MM.1S (cell line): ENCODE data around the gene ACER1.
"Not testable (repeated sequence)": the region's sequence is repeated elsewhere in the genome, so short reads cannot be mapped to it uniquely, and the experiment has no call there.

Experiments
- DNase-seq: peaks from one replicate; pipeline ENCODE4 v3.0.0-alpha.2; 2015
- H2AFZ ChIP-seq: fragments of 300-600 bp; sonication (generic); 2 replicates; pipeline ENCODE4 v1.6.0; 2016; ENCODE audit warnings: antibody characterized with exemption, low read length
- H3F3A ChIP-seq: fragments of 300-600 bp; sonication (generic); 2 replicates; pipeline ENCODE4 v1.6.1; 2016; ENCODE audit warnings: mild to moderate bottlenecking, antibody characterized with exemption, low read length, moderate library complexity, mixed read lengths; ENCODE audit not compliant: insufficient read depth
- H3K27ac ChIP-seq: fragments of 300-600 bp; sonication (generic); 2 replicates; pipeline ENCODE4 v1.5.1; 2016; ENCODE audit warnings: mild to moderate bottlenecking, low read length
- H3K27me3 ChIP-seq: fragments of 300-600 bp; sonication (generic); replicated peaks from 2 replicates; pipeline ENCODE4 v1.6.0; 2016; ENCODE audit warnings: low read length; ENCODE audit not compliant: insufficient read depth
- H3K36me3 ChIP-seq: fragments of 300-600 bp; sonication (generic); replicated peaks from 2 replicates; pipeline ENCODE4 v1.6.1; 2016; ENCODE audit warnings: mild to moderate bottlenecking, low read length, mixed read lengths; ENCODE audit not compliant: insufficient read depth
- H3K4me1 ChIP-seq: fragments of 300-600 bp; sonication (generic); 2 replicates; pipeline ENCODE4 v1.6.1; 2016; ENCODE audit warnings: low read length, mixed read lengths
- H3K4me2 ChIP-seq: fragments of 300-600 bp; sonication (generic); 2 replicates; pipeline ENCODE4 v1.6.0; 2016; ENCODE audit warnings: low read depth, low read length
- H3K4me3 ChIP-seq: fragments of 300-600 bp; sonication (generic); 2 replicates; pipeline ENCODE4 v1.5.1; 2016; ENCODE audit warnings: low read length, mixed read lengths
- H3K79me2 ChIP-seq: fragments of 300-600 bp; sonication (generic); 2 replicates; pipeline ENCODE4 v1.6.1; 2016; ENCODE audit warnings: mixed run types, low read length, mixed read lengths
- H3K9ac ChIP-seq: fragments of 300-600 bp; sonication (generic); 2 replicates; pipeline ENCODE4 v1.6.1; 2016; ENCODE audit warnings: low read length, mixed read lengths
- H3K9me2 ChIP-seq: fragments of 300-600 bp; sonication (generic); replicated peaks from 2 replicates; pipeline ENCODE4 v1.6.1; 2016; ENCODE audit warnings: mild to moderate bottlenecking, low read length, mixed read lengths; ENCODE audit not compliant: insufficient read depth
- H3K9me3 ChIP-seq: fragments of 300-600 bp; sonication (generic); replicated peaks from 2 replicates; pipeline ENCODE4 v1.6.1; 2016; ENCODE audit warnings: mild to moderate bottlenecking, low read length, mixed read lengths; ENCODE audit not compliant: insufficient read depth
- H4K20me1 ChIP-seq: fragments of 300-600 bp; sonication (generic); 2 replicates; pipeline ENCODE4 v1.6.1; 2016; ENCODE audit warnings: mild to moderate bottlenecking, low read length, moderate library complexity, mixed read lengths; ENCODE audit not compliant: insufficient read depth
- CTCF ChIP-seq: fragments of 300-600 bp; sonication (generic); IDR thresholded peaks from 2 replicates; pipeline ENCODE4 v1.5.1; 2016; ENCODE audit warnings: antibody characterized with exemption, low read length, mixed read lengths
- EZH2 ChIP-seq: fragments of 300-600 bp; sonication (generic); optimal IDR thresholded peaks from 2 replicates; pipeline ENCODE3; 2017; ENCODE audit warnings: low read depth, mild to moderate bottlenecking, antibody characterized with exemption, low read length, mixed read lengths
- EZH2phosphoT487 ChIP-seq: fragments of 300-600 bp; sonication (generic); IDR thresholded peaks from 2 replicates; pipeline ENCODE4 v1.6.1; 2018; ENCODE audit warnings: antibody characterized with exemption, low read length

ACER1 gene

GRCh38 chr19:6354098-6354674 is 20.8 kb upstream of the ACER1 start:
- Histone ChIP-seq H3K79me2 (no peaks in the 10 kb centered on the region), H3K4me1 (no peaks in the 10 kb centered on the region), H3K4me2 (no peak overlapping the region), H3K36me3 (no peaks in the 10 kb centered on the region), H3K9me2 (no peaks in the 10 kb centered on the region), H3K9ac (no peak overlapping the region), H3K4me3 (no peak overlapping the region), H3K9me3 (no peaks in the 10 kb centered on the region), H2AFZ (no peak overlapping the region), H3K27me3 (peaks cover 46% of the 10 kb centered on the region), H3K27ac (no peak overlapping the region), H3F3A (no peaks in the 10 kb centered on the region), H4K20me1 (no peaks in the 10 kb centered on the region)
- TF ChIP-seq EZH2phosphoT487 (no peak), CTCF (peak; percentile 34)
- no peak for DNase-seq

GRCh38 chr19:6352381-6353165 is 19.2 kb upstream of the ACER1 start:
- Histone ChIP-seq H3K9me2 (no peaks in the 10 kb centered on the region), H4K20me1 (no peaks in the 10 kb centered on the region), H3K9ac (no peak overlapping the region), H3K4me1 (no peaks in the 10 kb centered on the region), H3K27me3 (peaks cover 53% of the 10 kb centered on the region), H2AFZ (no peak overlapping the region), H3K79me2 (no peaks in the 10 kb centered on the region), H3K36me3 (no peaks in the 10 kb centered on the region), H3K9me3 (no peaks in the 10 kb centered on the region), H3K4me2 (no peak overlapping the region), H3F3A (no peaks in the 10 kb centered on the region), H3K27ac (no peak overlapping the region), H3K4me3 (no peak overlapping the region)
- TF ChIP-seq EZH2phosphoT487, result no peak
- no peak for TF ChIP-seq EZH2
- no peak for TF ChIP-seq CTCF
- no peak for DNase-seq

- no peaks in the 10 kb centered on the region for H3K79me2 ChIP-seq
- no peaks in the 10 kb centered on the region for H3K36me3 ChIP-seq
- no peak overlapping the region for H3K9ac ChIP-seq
- H4K20me1 ChIP-seq, result no peaks in the 10 kb centered on the region
- no peaks in the 10 kb centered on the region for H3K4me1 ChIP-seq
- H2AFZ ChIP-seq, result no peak overlapping the region
- DNase-seq, result no peak
- no peaks in the 10 kb centered on the region for H3F3A ChIP-seq
- H3K27me3 ChIP-seq, result peaks cover 48% of the 10 kb centered on the region
- no peak for TF ChIP-seq EZH2
- no peak for TF ChIP-seq CTCF
- TF ChIP-seq EZH2phosphoT487, result no peak
- no peak overlapping the region for H3K4me3 ChIP-seq
- H3K9me2 ChIP-seq, result no peaks in the 10 kb centered on the region
- no peak overlapping the region for H3K27ac ChIP-seq
- no peaks in the 10 kb centered on the region for H3K9me3 ChIP-seq
- H3K4me2 ChIP-seq, result no peak overlapping the region
Measured at GRCh38 chr19:6350688-6351087, 17.3 kb upstream of the ACER1 start.

GRCh38 chr19:6349271-6349670 is 15.9 kb upstream of the ACER1 start:
- not testable (repeated sequence) for H3K36me3 ChIP-seq, H3K79me2 ChIP-seq, DNase-seq, H4K20me1 ChIP-seq, H3K4me2 ChIP-seq, H3K9me2 ChIP-seq, H3K4me1 ChIP-seq, H2AFZ ChIP-seq, H3K9me3 ChIP-seq, H3K4me3 ChIP-seq, H3K9ac ChIP-seq, H3F3A ChIP-seq, H3K27ac ChIP-seq
- peaks cover 45% of the 10 kb centered on the region for H3K27me3 ChIP-seq
